ENCODE measurements around the gene ZNF789.

The ZNF789 gene

GRCh38 chr7:99499721-99500636, 27.3 kb downstream of the ZNF789 start, which contains the start of gene ZNF394 (continued):
- no peak for TF ChIP-seq ZNF148 (tag by site-specific recombination; IDR thresholded peaks at IDR 0.05; ENCODE audit: borderline replicate concordance)
- TF ChIP-seq ZNF777 (tag by site-specific recombination; IDR thresholded peaks at IDR 0.05; ENCODE audit: borderline replicate concordance): no peak
- TF ChIP-seq ZNF114 (tag by site-specific recombination; IDR thresholded peaks at IDR 0.05): no peak
- TF ChIP-seq ZNF704 (tag by site-specific recombination; IDR thresholded peaks at IDR 0.05): no peak
- TF ChIP-seq ZBTB17 (tag by site-specific recombination; IDR thresholded peaks at IDR 0.05): peak; percentile 91
- no peak for TF ChIP-seq ZNF354C (tag by site-specific recombination; IDR thresholded peaks at IDR 0.05; ENCODE audit: borderline replicate concordance, low read depth)
- no peak for TF ChIP-seq ZNF366 (tag by site-specific recombination; conservative IDR thresholded peaks at IDR 0.05)
- TF ChIP-seq WT1 (tag by site-specific recombination; IDR thresholded peaks at IDR 0.05): no peak
- peak; percentile 99 for TF ChIP-seq ZBTB21 (tag by site-specific recombination; IDR thresholded peaks at IDR 0.05)
- TF ChIP-seq ZNF501 (tag by site-specific recombination; IDR thresholded peaks at IDR 0.05): peak; percentile 84
- TF ChIP-seq SCRT2 (tag by site-specific recombination; IDR thresholded peaks at IDR 0.05): peak; percentile 74; the same call in 1 of the 2 replicates
- 0 out of 2 replicates have a peak, but pooled peaks have one; percentile 42 for TF ChIP-seq PBX3 (CRISPR knock-in tag; IDR thresholded peaks at IDR 0.05)
- peak; percentile 28; the same call in 1 of the 2 replicates for TF ChIP-seq KLF10 (tag by site-specific recombination; IDR thresholded peaks at IDR 0.05)
- peak; percentile 98 for TF ChIP-seq ZEB2 (tag by site-specific recombination; IDR thresholded peaks at IDR 0.05)
- no peak; the same call in 1 of the 2 replicates for TF ChIP-seq ZNF10 (tag by site-specific recombination; IDR thresholded peaks at IDR 0.05)
- TF ChIP-seq ZNF580 (tag by site-specific recombination; IDR thresholded peaks at IDR 0.05): peak; percentile 33
- TF ChIP-seq ZNF639 (tag by site-specific recombination; IDR thresholded peaks at IDR 0.05): peak; percentile 84
- TF ChIP-seq KLF16 (tag by site-specific recombination; IDR thresholded peaks at IDR 0.05): 0 out of 2 replicates have a peak, but pooled peaks have one; percentile 19
- peak; percentile 33; the same call in 1 of the 2 replicates for TF ChIP-seq ZBTB10 (tag by site-specific recombination; IDR thresholded peaks at IDR 0.05)
- no peak for TF ChIP-seq ZNF529 (tag by site-specific recombination; IDR thresholded peaks at IDR 0.05; ENCODE audit: insufficient replicate concordance)
- TF ChIP-seq ZNF785 (tag by site-specific recombination; IDR thresholded peaks at IDR 0.05): no peak
- TF ChIP-seq ZNF26 (tag by site-specific recombination; IDR thresholded peaks at IDR 0.05): no peak
- TF ChIP-seq ZNF140 (tag by site-specific recombination; IDR thresholded peaks at IDR 0.05): no peak
- TF ChIP-seq PRDM1 (tag by site-specific recombination; IDR thresholded peaks at IDR 0.05): peak; percentile 96
- TF ChIP-seq ZNF324 (tag by site-specific recombination; IDR thresholded peaks at IDR 0.05): no peak

All from HEK293 (cell line).